Measurements from ENCODE around the gene HDGFL3.

GRCh38 chr15:83123529-83123928 is 84.1 kb downstream of the HDGFL3 start:
- TF ChIP-seq CTCF (IDR thresholded peaks at IDR 0.05 in 4 of 5, conservative IDR thresholded peaks at IDR 0.05 in 1 of 5) (no peak), POLR2A (IDR thresholded peaks at IDR 0.05) (no peak)
